Measurements from ENCODE around the gene CCNI. TPM values are rescaled to one million over a fixed set of nuclear protein-coding genes. Genes with fewer than 3 reads are reported as not detected.

The CCNI gene
- total and polyA plus RNA-seq, 2 of the 13 experiments (the other 11 are each of a cell fraction or from before 2014, with no cell fraction given), result 43.5 to 122 TPM

DNA sequence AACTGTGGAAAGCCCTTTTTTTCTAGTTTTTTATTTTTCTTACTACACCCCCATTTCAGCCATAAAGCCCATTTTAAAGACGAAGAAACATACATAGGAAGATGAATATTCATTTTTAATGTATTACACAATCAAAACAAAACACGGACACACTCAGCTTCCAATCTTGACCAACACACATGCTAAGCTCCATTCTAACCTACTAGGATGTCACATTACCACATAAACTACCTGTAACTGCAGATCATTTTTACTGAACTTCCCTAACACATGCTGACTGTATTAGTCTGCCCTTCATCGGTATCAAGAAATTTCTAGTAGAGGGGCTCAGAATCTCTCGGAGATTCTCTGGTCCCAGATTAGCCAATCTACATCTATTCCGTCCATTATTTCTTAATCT, 1.8 kb downstream of the CCNI start:
- POLR2A ChIA-PET, result interaction anchor here (3.5 kb wide), 1 partner anchor 125 kb away, joined by 8 read pairs; the partner anchor contains the start of gene SEPTIN11
- peak overlapping the region; percentile 72 to 86 (median 86); a peak in 5 of 6 replicates for H3K4me3 ChIP-seq (replicated peaks in 1 of 3; ENCODE audit: insufficient read depth in 1 of 3, low read depth in 2 of 3, low read length in 3 of 3)
- intact Hi-C loops (cut with micrococcal nuclease; ENCODE audit: unreplicated experiment), result no loop called here
- TF ChIP-seq CEBPB (IDR thresholded peaks at IDR 0.05; ENCODE audit: borderline replicate concordance, low read depth, low read length), result peak; percentile 73
- no peak for TF ChIP-seq ZNF605 (CRISPR knock-in tag; IDR thresholded peaks at IDR 0.05)
- peak overlapping the region; percentile 89 for H3K4me2 ChIP-seq (ENCODE audit: low read depth, low read length)
- H3K79me2 ChIP-seq (ENCODE audit: insufficient read depth, low read length), result peaks cover 56% of the 10 kb centered on the region
- peaks cover 27% of the 10 kb centered on the region for H3K4me1 ChIP-seq (ENCODE audit: insufficient read depth, low read length)
- FAIRE-seq (no peak), DNase-seq (ENCODE audit: low spot score) (no peak), ATAC-seq (no peak)
- peak overlapping the region; percentile 98 for H3K9ac ChIP-seq (ENCODE audit: insufficient read depth, low read depth, low read length)
- no peak overlapping the region for H2AFZ ChIP-seq (ENCODE audit: low read length)
- peaks cover 40% of the 10 kb centered on the region for H4K20me1 ChIP-seq (ENCODE audit: insufficient read depth, low read length)
- in situ Hi-C loops (cut with HindIII; ENCODE audit: extremely low pct_ligation_motif_present, low pct_unique_long_range_greater_than_20kb), result no loop called here
- CTCF ChIA-PET (ENCODE audit: low intra/inter-chr PET ratio, low total read pairs), result no interaction called here
- 17% methylated on average over 5 of the region's 5 CpGs for WGBS (ENCODE audit: low lambda C conversion rate)
- no peaks in the 10 kb centered on the region for H3K9me3 ChIP-seq (ENCODE audit: low read length)
- peak overlapping the region; percentile 14 for H3K27ac ChIP-seq (ENCODE audit: extremely low read length, insufficient read depth, low read length)
- no peaks in the 10 kb centered on the region for H3K27me3 ChIP-seq (ENCODE audit: control insufficient read depth in 1 of 2, insufficient read depth in 2 of 2, low read length in 2 of 2)
- peaks cover 0 to 2% of the 10 kb centered on the region in 2 experiments; a peak in 2 of 5 replicates for H3K36me3 ChIP-seq (replicated peaks in 1 of 2; ENCODE audit: control insufficient read depth in 1 of 2, insufficient read depth in 2 of 2, low read length in 2 of 2)
- BruUV-seq (replicated peaks), result TSS peak; percentile 51

DNA sequence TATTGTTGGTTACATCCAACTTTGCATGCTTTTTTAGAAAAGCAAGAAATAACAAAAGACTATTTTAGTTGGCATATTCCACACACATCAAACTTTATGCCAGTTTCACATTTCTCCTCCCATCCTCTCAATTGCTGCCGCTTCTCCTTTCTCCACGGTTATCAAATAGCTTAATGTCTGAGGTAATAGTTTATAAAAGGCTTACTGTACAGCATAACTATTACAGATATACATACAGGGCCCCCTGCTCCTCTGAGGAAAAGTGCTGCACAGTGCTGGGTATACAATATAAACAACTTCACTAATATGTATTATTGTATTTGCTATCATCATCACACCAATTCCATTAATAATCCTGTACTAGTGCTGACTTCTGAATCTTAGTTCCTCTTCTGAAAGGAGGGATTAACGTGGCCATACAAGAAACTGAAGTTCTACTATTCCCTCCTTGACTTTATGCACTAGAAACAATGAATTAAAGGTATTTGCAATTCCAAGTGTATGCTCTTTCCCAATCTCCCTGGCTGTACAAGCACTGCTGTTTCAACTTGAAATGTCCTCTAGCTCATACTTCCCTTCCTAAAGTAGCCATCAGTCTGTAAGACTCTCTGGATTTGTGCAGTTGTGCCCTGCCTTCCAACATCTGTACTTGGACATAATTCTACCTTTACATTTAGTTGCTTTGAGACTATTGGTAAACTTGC, 2.5 kb downstream of the CCNI start:
- in situ Hi-C loops (cut with HindIII; ENCODE audit: extremely low pct_ligation_motif_present, low pct_unique_long_range_greater_than_20kb), result no loop called here
- DNase-seq (ENCODE audit: low spot score), result no peak
- CTCF ChIA-PET (ENCODE audit: low intra/inter-chr PET ratio, low total read pairs), result no interaction called here

More for the DNA sequence above, 2.5 kb downstream of the CCNI start:
- no peak overlapping the region for H2AFZ ChIP-seq (ENCODE audit: low read length)
- H3K27ac ChIP-seq (ENCODE audit: extremely low read length, insufficient read depth, low read length), result no peak overlapping the region
- peaks cover 40% of the 10 kb centered on the region for H4K20me1 ChIP-seq (ENCODE audit: insufficient read depth, low read length)
- intact Hi-C loops (cut with micrococcal nuclease; ENCODE audit: unreplicated experiment), result no loop called here
- FAIRE-seq (no peak), ATAC-seq (no peak)
- H3K36me3 ChIP-seq (replicated peaks in 1 of 2; ENCODE audit: control insufficient read depth in 1 of 2, insufficient read depth in 2 of 2, low read length in 2 of 2), result peaks cover 0 to 2% of the 10 kb centered on the region in 2 experiments; a peak in 2 of 5 replicates
- 45% methylated on average over 3 of the region's 3 CpGs for WGBS (ENCODE audit: low lambda C conversion rate)
- peaks cover 64% of the 10 kb centered on the region for H3K79me2 ChIP-seq (ENCODE audit: insufficient read depth, low read length)
- H3K4me3 ChIP-seq (replicated peaks in 1 of 3; ENCODE audit: insufficient read depth in 1 of 3, low read depth in 2 of 3, low read length in 3 of 3), result peak overlapping the region; percentile 72 to 86 (median 86); a peak in 5 of 6 replicates
- peak overlapping the region; percentile 89 for H3K4me2 ChIP-seq (ENCODE audit: low read depth, low read length)
- no TSS peak for BruUV-seq (replicated peaks)
- peak overlapping the region; percentile 98; the same call in 1 of the 2 replicates for H3K9ac ChIP-seq (ENCODE audit: insufficient read depth, low read depth, low read length)
- no peaks in the 10 kb centered on the region for H3K9me3 ChIP-seq (ENCODE audit: low read length)
- POLR2A ChIA-PET, result interaction anchor here (3.5 kb wide), 1 partner anchor 124 kb away, joined by 8 read pairs; the partner anchor contains the start of gene SEPTIN11
- no peak for TF ChIP-seq KAT2B (IDR thresholded peaks at IDR 0.05; ENCODE audit: borderline replicate concordance, low read depth, low read length)
- TF ChIP-seq CEBPB (IDR thresholded peaks at IDR 0.05; ENCODE audit: borderline replicate concordance, low read depth, low read length), result no peak
- TF ChIP-seq ZNF761 (CRISPR knock-in tag; conservative IDR thresholded peaks at IDR 0.05), result no peak
- TF ChIP-seq RBFOX2 (IDR thresholded peaks at IDR 0.05; ENCODE audit: low read depth, low read length), result peak; percentile 45; the same call in 1 of the 2 replicates
- H3K4me1 ChIP-seq (ENCODE audit: insufficient read depth, low read length), result peaks cover 27% of the 10 kb centered on the region
- no peaks in the 10 kb centered on the region; a peak in 1 of 5 replicates for H3K27me3 ChIP-seq (ENCODE audit: control insufficient read depth in 1 of 2, insufficient read depth in 2 of 2, low read length in 2 of 2)
